Panc1 (cell line): ENCODE data around the gene HNRNPLL. TPM values are rescaled to one million over a fixed set of nuclear protein-coding genes. Genes with fewer than 3 reads are reported as not detected.

Source experiments
- ATAC-seq: fragments of 200-7000 bp; cut with Tn5 transposase; 2 replicates; pipeline ENCODE4 v1.9.1; 2020; ENCODE audit warnings: mild to moderate bottlenecking, moderate library complexity
- BruUV-seq: library from RNA; stranded (reverse); fragments of 400-500 nt; replicated peaks from 2 replicates; lab custom pipeline; 2021; lab: Mats Ljungman, UMichigan
- CTCF ChIA-PET: fragments of 300-600 bp; sonication (Branson Sonifier 250); formaldehyde crosslinking; loops from one replicate; lab custom pipeline; 2022; ENCODE audit warnings: antibody characterized with exemption; lab: Charles Lee
- POLR2A ChIA-PET: fragments of 300-600 bp; sonication (Branson Sonifier 250); formaldehyde crosslinking; loops from one replicate; lab custom pipeline; 2022; ENCODE audit warnings: antibody characterized with exemption; lab: Charles Lee
- DNase-seq: peaks from one replicate; pipeline ENCODE4 v3.0.0-alpha.2; 2010; ENCODE audit warnings: low read depth, low spot score
- H3K27ac ChIP-seq: 2 replicates; pipeline ENCODE4 v1.5.1; 2011; ENCODE audit warnings: mild to moderate bottlenecking, low read length, inconsistent platforms
- H3K27me3 ChIP-seq: fragments of 200-500 bp; sonication (Bioruptor generic); 2 replicates; pipeline ENCODE4 v1.6.0; 2014; ENCODE audit warnings: low read length, inconsistent platforms; ENCODE audit not compliant: control insufficient read depth, insufficient read depth
- H3K36me3 ChIP-seq: fragments of 200-500 bp; sonication (Bioruptor generic); 2 replicates; pipeline ENCODE4 v1.5.1; 2014; ENCODE audit warnings: inconsistent platforms, mild to moderate bottlenecking, low read length, moderate library complexity; ENCODE audit not compliant: control insufficient read depth, insufficient read depth
- H3K4me1 ChIP-seq: 2 replicates; pipeline ENCODE4 v1.5.1; 2011; ENCODE audit warnings: inconsistent platforms, mild to moderate bottlenecking, low read length, moderate library complexity; ENCODE audit not compliant: control insufficient read depth, insufficient read depth
- H3K4me3 ChIP-seq, 2 experiments: 2 replicates each; pipeline ENCODE4 v1.5.1; 2011 to 2012; ENCODE audit warnings: low read depth in 2 of 2, low read length in 2 of 2, mild to moderate bottlenecking in 2 of 2, inconsistent platforms in 1 of 2, moderate library complexity in 1 of 2
- H3K9me3 ChIP-seq: fragments of 200-500 bp; sonication (Bioruptor generic); 2 replicates; pipeline ENCODE4 v1.5.1; 2014; ENCODE audit warnings: low read depth, mild to moderate bottlenecking, inconsistent platforms, low read length, moderate library complexity; ENCODE audit not compliant: control insufficient read depth, insufficient read depth
- POLR2AphosphoS5 ChIP-seq: IDR thresholded peaks from 2 replicates; pipeline ENCODE4 v1.6.1; 2012; ENCODE audit warnings: mild to moderate bottlenecking, low read depth, low read length, moderate library complexity
- SIN3A ChIP-seq: IDR thresholded peaks from 2 replicates; pipeline ENCODE4 v1.6.1; 2012; ENCODE audit warnings: low read depth, mild to moderate bottlenecking, low read length, moderate library complexity, borderline replicate concordance; ENCODE audit not compliant: insufficient read depth
- TCF7L2 ChIP-seq: IDR thresholded peaks from 2 replicates; pipeline ENCODE4 v1.6.1; 2011; ENCODE audit warnings: mild to moderate bottlenecking, low read depth, low read length, inconsistent platforms
- in situ Hi-C: cut with HindIII; loops from 2 replicates; pipeline ENCODE4 v1.10.0; 2016; ENCODE audit warnings: low sequenced_read_pairs, low pct_unique_long_range_greater_than_20kb
- intact Hi-C: fragments of 100-400 bp; cut with micrococcal nuclease; formaldehyde crosslinking; loops from one replicate; pipeline ENCODE4 v1.10.0; 2022; ENCODE audit not compliant: unreplicated experiment
- total RNA-seq: library from RNA; stranded (reverse); gene quantifications from one replicate; pipeline ENCODE4 v1.2.1, GENCODE V29; 2021; ENCODE audit not compliant: unreplicated experiment
- TF ChIP-seq, protein P1 (sequence below), 2 experiments: IDR thresholded peaks; 2 replicates each; pipeline ENCODE4 v1.6.1; 2011 to 2012; ENCODE audit warnings: low read depth in 2 of 2, control low read depth in 1 of 2, low read length in 1 of 2, mild to moderate bottlenecking in 1 of 2, moderate library complexity in 1 of 2; ENCODE audit not compliant: insufficient read depth in 1 of 2
- TF ChIP-seq, protein P2 (sequence below): fragments of 450-650 bp; IDR thresholded peaks from 2 replicates; pipeline ENCODE4 v1.5.1; 2017; ENCODE audit warnings: mild to moderate bottlenecking

HNRNPLL gene
- total RNA-seq, 1 experiment from 2014 or later: 69.8 TPM

- in situ Hi-C loops: no loop called here
- CTCF ChIA-PET: no interaction called here
- no peaks in the 10 kb centered on the region for H3K36me3 ChIP-seq
- BruUV-seq: no TSS peak
- TF ChIP-seq TCF7L2 (no peak), POLR2AphosphoS5 (no peak), SIN3A (no peak)
- TF ChIP-seq, protein P1, sequence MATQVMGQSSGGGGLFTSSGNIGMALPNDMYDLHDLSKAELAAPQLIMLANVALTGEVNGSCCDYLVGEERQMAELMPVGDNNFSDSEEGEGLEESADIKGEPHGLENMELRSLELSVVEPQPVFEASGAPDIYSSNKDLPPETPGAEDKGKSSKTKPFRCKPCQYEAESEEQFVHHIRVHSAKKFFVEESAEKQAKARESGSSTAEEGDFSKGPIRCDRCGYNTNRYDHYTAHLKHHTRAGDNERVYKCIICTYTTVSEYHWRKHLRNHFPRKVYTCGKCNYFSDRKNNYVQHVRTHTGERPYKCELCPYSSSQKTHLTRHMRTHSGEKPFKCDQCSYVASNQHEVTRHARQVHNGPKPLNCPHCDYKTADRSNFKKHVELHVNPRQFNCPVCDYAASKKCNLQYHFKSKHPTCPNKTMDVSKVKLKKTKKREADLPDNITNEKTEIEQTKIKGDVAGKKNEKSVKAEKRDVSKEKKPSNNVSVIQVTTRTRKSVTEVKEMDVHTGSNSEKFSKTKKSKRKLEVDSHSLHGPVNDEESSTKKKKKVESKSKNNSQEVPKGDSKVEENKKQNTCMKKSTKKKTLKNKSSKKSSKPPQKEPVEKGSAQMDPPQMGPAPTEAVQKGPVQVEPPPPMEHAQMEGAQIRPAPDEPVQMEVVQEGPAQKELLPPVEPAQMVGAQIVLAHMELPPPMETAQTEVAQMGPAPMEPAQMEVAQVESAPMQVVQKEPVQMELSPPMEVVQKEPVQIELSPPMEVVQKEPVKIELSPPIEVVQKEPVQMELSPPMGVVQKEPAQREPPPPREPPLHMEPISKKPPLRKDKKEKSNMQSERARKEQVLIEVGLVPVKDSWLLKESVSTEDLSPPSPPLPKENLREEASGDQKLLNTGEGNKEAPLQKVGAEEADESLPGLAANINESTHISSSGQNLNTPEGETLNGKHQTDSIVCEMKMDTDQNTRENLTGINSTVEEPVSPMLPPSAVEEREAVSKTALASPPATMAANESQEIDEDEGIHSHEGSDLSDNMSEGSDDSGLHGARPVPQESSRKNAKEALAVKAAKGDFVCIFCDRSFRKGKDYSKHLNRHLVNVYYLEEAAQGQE (IDR thresholded peaks at IDR 0.05; ENCODE audit: insufficient read depth in 1 of 2, low read depth in 2 of 2, low read length in 1 of 2): no peak
- TF ChIP-seq, protein P2, sequence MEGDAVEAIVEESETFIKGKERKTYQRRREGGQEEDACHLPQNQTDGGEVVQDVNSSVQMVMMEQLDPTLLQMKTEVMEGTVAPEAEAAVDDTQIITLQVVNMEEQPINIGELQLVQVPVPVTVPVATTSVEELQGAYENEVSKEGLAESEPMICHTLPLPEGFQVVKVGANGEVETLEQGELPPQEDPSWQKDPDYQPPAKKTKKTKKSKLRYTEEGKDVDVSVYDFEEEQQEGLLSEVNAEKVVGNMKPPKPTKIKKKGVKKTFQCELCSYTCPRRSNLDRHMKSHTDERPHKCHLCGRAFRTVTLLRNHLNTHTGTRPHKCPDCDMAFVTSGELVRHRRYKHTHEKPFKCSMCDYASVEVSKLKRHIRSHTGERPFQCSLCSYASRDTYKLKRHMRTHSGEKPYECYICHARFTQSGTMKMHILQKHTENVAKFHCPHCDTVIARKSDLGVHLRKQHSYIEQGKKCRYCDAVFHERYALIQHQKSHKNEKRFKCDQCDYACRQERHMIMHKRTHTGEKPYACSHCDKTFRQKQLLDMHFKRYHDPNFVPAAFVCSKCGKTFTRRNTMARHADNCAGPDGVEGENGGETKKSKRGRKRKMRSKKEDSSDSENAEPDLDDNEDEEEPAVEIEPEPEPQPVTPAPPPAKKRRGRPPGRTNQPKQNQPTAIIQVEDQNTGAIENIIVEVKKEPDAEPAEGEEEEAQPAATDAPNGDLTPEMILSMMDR: no peak
- H3K27ac ChIP-seq: no peak overlapping the region
- H3K4me3 ChIP-seq: no peak overlapping the region
- POLR2A ChIA-PET: no interaction called here
- H3K9me3 ChIP-seq: no peaks in the 10 kb centered on the region
- H3K27me3 ChIP-seq: no peaks in the 10 kb centered on the region
- DNase-seq (no peak), ATAC-seq (no peak)
- H3K4me1 ChIP-seq: peaks cover 5% of the 10 kb centered on the region; the same call in 1 of the 2 replicates
- intact Hi-C loops: no loop called here
These were observed 86.2 kb downstream of the HNRNPLL start for GRCh38 chr2:38516526-38516925.

DNA sequence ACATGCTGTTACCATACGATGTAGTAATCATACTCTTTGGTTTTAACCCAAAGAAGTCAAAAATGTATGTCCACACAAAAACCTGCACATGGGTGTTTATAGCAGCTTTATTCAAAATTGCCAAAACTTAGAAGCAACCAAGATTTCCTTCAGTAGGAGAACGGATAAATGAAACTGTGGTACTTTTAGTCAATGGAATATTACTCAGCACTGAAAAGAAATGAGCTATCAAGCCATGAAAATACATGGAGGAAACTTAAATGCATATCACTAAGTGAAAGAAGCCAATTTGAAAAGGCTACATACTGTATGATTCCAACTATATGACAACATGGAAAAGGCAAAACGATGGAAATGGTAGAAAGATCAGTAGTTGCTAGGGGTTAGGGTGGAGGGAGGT is 86.6 kb downstream of the HNRNPLL start:
- H3K9me3 ChIP-seq: no peaks in the 10 kb centered on the region
- H3K36me3 ChIP-seq: no peaks in the 10 kb centered on the region
- no TSS peak for BruUV-seq
- no peaks in the 10 kb centered on the region for H3K27me3 ChIP-seq
- H3K4me1 ChIP-seq: peaks cover 5% of the 10 kb centered on the region; the same call in 1 of the 2 replicates
- in situ Hi-C loops (no loop called here), intact Hi-C loops (no loop called here)
- TF ChIP-seq, protein P2: no peak
- TF ChIP-seq SIN3A: no peak
- TF ChIP-seq POLR2AphosphoS5: no peak
- no peak for TF ChIP-seq TCF7L2
- TF ChIP-seq, protein P1 (IDR thresholded peaks at IDR 0.05; ENCODE audit: insufficient read depth in 1 of 2, low read depth in 2 of 2, low read length in 1 of 2): no peak
- ATAC-seq (no peak), DNase-seq (no peak)
- H3K27ac ChIP-seq: no peak overlapping the region
- POLR2A ChIA-PET: no interaction called here
- no peak overlapping the region for H3K4me3 ChIP-seq
- CTCF ChIA-PET: no interaction called here
